Bronchial epithelial cell (primary cell): ENCODE measurements around the gene MAGEA3. TPM values are rescaled to one million over a fixed set of nuclear protein-coding genes. Genes with fewer than 3 reads are reported as not detected.
"Not testable (repeated sequence)": the region's sequence is repeated elsewhere in the genome, so short reads cannot be mapped to it uniquely, and the experiment has no call there.

Source experiments
- DNase-seq: peaks from one replicate; pipeline ENCODE4 v3.0.0-alpha.2; 2010; ENCODE audit warnings: low read depth
- FAIRE-seq: peaks from 2 replicates; lab custom pipeline; 2011; peaks lifted over from hg19 to GRCh38; lab: Jason Lieb, UNC
- H3K27me3 ChIP-seq: 2 replicates; pipeline ENCODE4 v1.5.1; 2011; ENCODE audit warnings: low read length; ENCODE audit not compliant: control insufficient read depth, insufficient read depth
- H3K36me3 ChIP-seq: 2 replicates; pipeline ENCODE4 v1.5.1; 2011; ENCODE audit warnings: low read length; ENCODE audit not compliant: control insufficient read depth, insufficient read depth
- H3K4me3 ChIP-seq: 2 replicates; pipeline ENCODE4 v1.5.1; 2011; ENCODE audit warnings: mild to moderate bottlenecking, low read depth, low read length, control low read depth
- CTCF ChIP-seq: IDR thresholded peaks from 2 replicates; pipeline ENCODE4 v1.5.1; 2011; ENCODE audit warnings: mild to moderate bottlenecking, moderate library complexity, low read length, control low read depth, inconsistent platforms; ENCODE audit not compliant: insufficient read depth, severe bottlenecking
- total RNA-seq: library from RNA; depleted of rRNA; stranded (reverse); fragments of >200 nt; gene quantifications from 2 replicates; pipeline ENCODE4 v1.2.1, GENCODE V29; 2014

Gene MAGEA3
- total RNA-seq, 1 donor from 2014 or later = not detected

GRCh38 chrX:152663086-152663485, 35.5 kb upstream of the MAGEA3 start:
- FAIRE-seq (no peak), DNase-seq (no peak)
- Histone ChIP-seq H3K4me3 (no peak overlapping the region), H3K36me3 (no peaks in the 10 kb centered on the region), H3K27me3 (no peaks in the 10 kb centered on the region)
- TF ChIP-seq CTCF = no peak

- no peak for TF ChIP-seq CTCF
- H3K36me3 ChIP-seq = no peaks in the 10 kb centered on the region
- DNase-seq (no peak), FAIRE-seq (no peak)
- no peaks in the 10 kb centered on the region for H3K27me3 ChIP-seq
- no peak overlapping the region for H3K4me3 ChIP-seq
Measured at GRCh38 chrX:152674135-152674534, 24.5 kb upstream of the MAGEA3 start.

- H3K27me3 ChIP-seq, H3K4me3 ChIP-seq, H3K36me3 ChIP-seq, DNase-seq, FAIRE-seq: not testable (repeated sequence)
Measured at GRCh38 chrX:152674652-152675051, 23.9 kb upstream of the MAGEA3 start.

GRCh38 chrX:152681012-152681411, 17.6 kb upstream of the MAGEA3 start:
- not testable (repeated sequence) for H3K27me3 ChIP-seq, H3K4me3 ChIP-seq, DNase-seq, H3K36me3 ChIP-seq
- peak; percentile 18 for FAIRE-seq

- not testable (repeated sequence) for DNase-seq, H3K27me3 ChIP-seq, H3K4me3 ChIP-seq, H3K36me3 ChIP-seq
- peak; percentile 77 for FAIRE-seq
Measured at GRCh38 chrX:152700390-152700789, 1.8 kb downstream of the MAGEA3 start.

GRCh38 chrX:152706500-152706899, 7.9 kb downstream of the MAGEA3 start:
- peak; percentile 98 for FAIRE-seq
- H3K27me3 ChIP-seq, H3K4me3 ChIP-seq, DNase-seq, H3K36me3 ChIP-seq: not testable (repeated sequence)

GRCh38 chrX:152709173-152709572, 10.6 kb downstream of the MAGEA3 start, which contains the start of gene CSAG2:
CSAG2 (minus strand) TSS chrX:152709273; CDS start chrX:152709112, 161 bp downstream.
- H3K27me3 ChIP-seq, DNase-seq, H3K4me3 ChIP-seq, FAIRE-seq, H3K36me3 ChIP-seq: not testable (repeated sequence)

GRCh38 chrX:152713195-152713594, 14.6 kb downstream of the MAGEA3 start:
- FAIRE-seq, H3K36me3 ChIP-seq, H3K4me3 ChIP-seq, H3K27me3 ChIP-seq, DNase-seq: not testable (repeated sequence)

GRCh38 chrX:152713815-152714787, 15.5 kb downstream of the MAGEA3 start, which contains the start of gene MAGEA2B:
MAGEA2B (plus strand) TSS chrX:152714628; CDS start chrX:152717107, 2,479 bp downstream.
- H3K36me3 ChIP-seq, H3K4me3 ChIP-seq, DNase-seq, H3K27me3 ChIP-seq: not testable (repeated sequence)
- peak; percentile 58 for FAIRE-seq
